Osteocyte (in vitro differentiated cells): ENCODE results near the gene GTPBP4. TPM values are rescaled to one million over a fixed set of nuclear protein-coding genes. Genes with fewer than 3 reads are reported as not detected.
A peak's percentile ranks its signal among the peaks of the same experiment; 100 is the strongest.

Experiments
- DNase-seq: peaks from one replicate; pipeline ENCODE4 v3.0.0; 2021; ENCODE audit warnings: mixed read lengths; ENCODE audit not compliant: unreplicated experiment; ENCODE audit errors: extremely low spot score
- H3K27ac Mint-ChIP-seq: one replicate; pipeline ENCODE4 v1.8.0; 2021; ENCODE audit warnings: mild to moderate bottlenecking, mixed read lengths; ENCODE audit not compliant: unreplicated experiment
- H3K27me3 Mint-ChIP-seq: one replicate; pipeline ENCODE4 v1.8.0; 2021; ENCODE audit warnings: mixed read lengths; ENCODE audit not compliant: unreplicated experiment
- H3K36me3 Mint-ChIP-seq: one replicate; pipeline ENCODE4 v1.8.0; 2021; ENCODE audit warnings: mixed read lengths; ENCODE audit not compliant: unreplicated experiment
- H3K4me1 Mint-ChIP-seq: one replicate; pipeline ENCODE4 v1.8.0; 2021; ENCODE audit warnings: mixed read lengths; ENCODE audit not compliant: unreplicated experiment
- H3K4me3 Mint-ChIP-seq: one replicate; pipeline ENCODE4 v1.8.0; 2021; ENCODE audit warnings: mild to moderate bottlenecking, moderate library complexity, mixed read lengths; ENCODE audit not compliant: unreplicated experiment
- H3K9me3 Mint-ChIP-seq: one replicate; pipeline ENCODE4 v1.8.0; 2021; ENCODE audit warnings: mixed read lengths; ENCODE audit not compliant: unreplicated experiment
- CTCF ChIP-seq: fragments of 200-600 bp; sonication (generic); IDR thresholded peaks from 2 replicates; pipeline ENCODE4 v1.5.0; 2021; ENCODE audit warnings: antibody characterized with exemption, mild to moderate bottlenecking, moderate library complexity
- total RNA-seq: library from RNA; stranded (reverse); gene quantifications from 2 replicates; pipeline ENCODE4 v1.2.1, GENCODE V29; 2021

Gene GTPBP4
- total RNA-seq, 1 donor from 2014 or later = 53.7 TPM

GRCh38 chr10:1029838-1030237 is 41.6 kb downstream of the GTPBP4 start:
- TF ChIP-seq CTCF = no peak
- DNase-seq = no peak
- H3K4me1 Mint-ChIP-seq = peaks cover 5% of the 10 kb centered on the region
- no peak overlapping the region for H3K4me3 Mint-ChIP-seq
- no peaks in the 10 kb centered on the region for H3K27me3 Mint-ChIP-seq
- no peak overlapping the region for H3K27ac Mint-ChIP-seq
- no peaks in the 10 kb centered on the region for H3K9me3 Mint-ChIP-seq
- H3K36me3 Mint-ChIP-seq = no peaks in the 10 kb centered on the region

- Mint-ChIP-seq H3K4me3 (no peak overlapping the region), H3K27me3 (no peaks in the 10 kb centered on the region), H3K4me1 (peaks cover 17% of the 10 kb centered on the region), H3K27ac (no peak overlapping the region), H3K9me3 (no peaks in the 10 kb centered on the region), H3K36me3 (peaks cover 5% of the 10 kb centered on the region)
- DNase-seq = no peak
- no peak for TF ChIP-seq CTCF
Measured at GRCh38 chr10:1033601-1034000, 45.4 kb downstream of the GTPBP4 start.

GRCh38 chr10:1034758-1035157 is 46.5 kb downstream of the GTPBP4 start:
- peaks cover 5% of the 10 kb centered on the region for H3K36me3 Mint-ChIP-seq
- no peak overlapping the region for H3K4me3 Mint-ChIP-seq
- no peak for TF ChIP-seq CTCF
- no peaks in the 10 kb centered on the region for H3K9me3 Mint-ChIP-seq
- DNase-seq = no peak
- H3K4me1 Mint-ChIP-seq = peaks cover 17% of the 10 kb centered on the region
- peak overlapping the region; percentile 42 for H3K27ac Mint-ChIP-seq
- H3K27me3 Mint-ChIP-seq = no peaks in the 10 kb centered on the region

- H3K27me3 Mint-ChIP-seq = no peaks in the 10 kb centered on the region
- DNase-seq = no peak
- no peaks in the 10 kb centered on the region for H3K9me3 Mint-ChIP-seq
- peak overlapping the region; percentile 42 for H3K27ac Mint-ChIP-seq
- no peak overlapping the region for H3K4me3 Mint-ChIP-seq
- peaks cover 6% of the 10 kb centered on the region for H3K36me3 Mint-ChIP-seq
- H3K4me1 Mint-ChIP-seq = peaks cover 20% of the 10 kb centered on the region
- TF ChIP-seq CTCF = no peak
Measured at GRCh38 chr10:1035201-1035600, 47.0 kb downstream of the GTPBP4 start.

GRCh38 chr10:1036341-1036791 is 48.1 kb downstream of the GTPBP4 start:
- Mint-ChIP-seq H3K27ac (peak overlapping the region; percentile 4), H3K36me3 (peaks cover 13% of the 10 kb centered on the region), H3K4me1 (peaks cover 26% of the 10 kb centered on the region), H3K4me3 (no peak overlapping the region), H3K27me3 (no peaks in the 10 kb centered on the region), H3K9me3 (no peaks in the 10 kb centered on the region)
- no peak for DNase-seq
- TF ChIP-seq CTCF = no peak
